ENCODE results near the gene DMD. TPM values are rescaled to one million over a fixed set of nuclear protein-coding genes. Genes with fewer than 3 reads are reported as not detected.
"Not testable (repeated sequence)": the region's sequence is repeated elsewhere in the genome, so short reads cannot be mapped to it uniquely, and the experiment has no call there.

DMD gene
- total and polyA plus RNA-seq, 4 donors, result 3.9 to 73.8 (median 11.2) TPM

- DNase-seq (no peak), ATAC-seq (ENCODE audit: insufficient read depth, low FRiP score) (no peak)
- peaks cover 0 to 6% (median 0%) of the 10 kb centered on the region in 3 donors for H3K27me3 ChIP-seq (ENCODE audit: control insufficient read depth in 3 of 3, insufficient read depth in 3 of 3, low read length in 2 of 3)
- no peak overlapping the region for H3K4me3 ChIP-seq
- H3K9ac ChIP-seq (ENCODE audit: insufficient read depth in 1 of 2, low read length in 2 of 2), result no peak overlapping the region
- WGBS, 2 donors, result 61 to 88% methylated on average over 1 of the region's 1 CpG
- H3K9me3 ChIP-seq (ENCODE audit: control insufficient read depth in 4 of 4, insufficient read depth in 3 of 4, low read length in 3 of 4), result no peaks in the 10 kb centered on the region
- no peak overlapping the region for H3K27ac ChIP-seq (ENCODE audit: low read depth in 1 of 2, low read length in 1 of 2)
- no peaks in the 10 kb centered on the region for H3K4me1 ChIP-seq (ENCODE audit: control insufficient read depth in 5 of 5, insufficient read depth in 5 of 5, low read length in 5 of 5)
- H3K36me3 ChIP-seq (ENCODE audit: control insufficient read depth in 4 of 4, insufficient read depth in 4 of 4, low read length in 4 of 4), result no peaks in the 10 kb centered on the region
- TF ChIP-seq CTCF (IDR thresholded peaks at IDR 0.05; ENCODE audit: control extremely low read depth, extremely low read depth), result no peak
Measured at GRCh38 chrX:31932769-31933168, 1278.6 kb downstream of the DMD start.

GRCh38 chrX:31932320-31932719, 1279.0 kb downstream of the DMD start:
- 83 to 93% methylated on average over 11 of the region's 11 CpGs for WGBS, 2 donors
- DNase-seq, result not testable (repeated sequence)

GRCh38 chrX:31931225-31931624, 1280.1 kb downstream of the DMD start:
- no peak for DNase-seq

More at GRCh38 chrX:31932320-31932719, 1279.0 kb downstream of the DMD start:
- ATAC-seq (ENCODE audit: insufficient read depth, low FRiP score); H3K4me1 ChIP-seq (ENCODE audit: control insufficient read depth in 5 of 5, insufficient read depth in 5 of 5, low read length in 5 of 5); H3K9ac ChIP-seq (ENCODE audit: insufficient read depth in 1 of 2, low read length in 2 of 2); H3K4me3 ChIP-seq; H3K27ac ChIP-seq (ENCODE audit: low read depth in 1 of 2, low read length in 1 of 2); H3K36me3 ChIP-seq (ENCODE audit: control insufficient read depth in 4 of 4, insufficient read depth in 4 of 4, low read length in 4 of 4); H3K9me3 ChIP-seq (ENCODE audit: control insufficient read depth in 4 of 4, insufficient read depth in 3 of 4, low read length in 3 of 4); H3K27me3 ChIP-seq (ENCODE audit: control insufficient read depth in 3 of 3, insufficient read depth in 3 of 3, low read length in 2 of 3): not testable (repeated sequence)

GRCh38 chrX:31929366-31929765, 1282.0 kb downstream of the DMD start:
- H3K27ac ChIP-seq (ENCODE audit: low read depth in 1 of 2, low read length in 1 of 2), result no peak overlapping the region
- H3K4me1 ChIP-seq (ENCODE audit: control insufficient read depth in 5 of 5, insufficient read depth in 5 of 5, low read length in 5 of 5), result no peaks in the 10 kb centered on the region
- H3K9me3 ChIP-seq (ENCODE audit: control insufficient read depth in 4 of 4, insufficient read depth in 3 of 4, low read length in 3 of 4), result no peaks in the 10 kb centered on the region
- 53 to 81% methylated on average over 5 of the region's 5 CpGs for WGBS, 2 donors
- no peak overlapping the region for H3K4me3 ChIP-seq
- peaks cover 0 to 6% (median 0%) of the 10 kb centered on the region in 3 donors for H3K27me3 ChIP-seq (ENCODE audit: control insufficient read depth in 3 of 3, insufficient read depth in 3 of 3, low read length in 2 of 3)
- no peaks in the 10 kb centered on the region for H3K36me3 ChIP-seq (ENCODE audit: control insufficient read depth in 4 of 4, insufficient read depth in 4 of 4, low read length in 4 of 4)
- no peak overlapping the region for H3K9ac ChIP-seq (ENCODE audit: insufficient read depth in 1 of 2, low read length in 2 of 2)
- no peak for DNase-seq
- no peak for ATAC-seq (ENCODE audit: insufficient read depth, low FRiP score)
- no peak for TF ChIP-seq CTCF (IDR thresholded peaks at IDR 0.05; ENCODE audit: control extremely low read depth, extremely low read depth)

More at GRCh38 chrX:31931225-31931624, 1280.1 kb downstream of the DMD start:
- Histone ChIP-seq H3K9ac (ENCODE audit: insufficient read depth in 1 of 2, low read length in 2 of 2) (no peak overlapping the region), H3K27ac (ENCODE audit: low read depth in 1 of 2, low read length in 1 of 2) (no peak overlapping the region), H3K4me1 (ENCODE audit: control insufficient read depth in 5 of 5, insufficient read depth in 5 of 5, low read length in 5 of 5) (no peaks in the 10 kb centered on the region), H3K9me3 (ENCODE audit: control insufficient read depth in 4 of 4, insufficient read depth in 3 of 4, low read length in 3 of 4) (no peaks in the 10 kb centered on the region), H3K27me3 (ENCODE audit: control insufficient read depth in 3 of 3, insufficient read depth in 3 of 3, low read length in 2 of 3) (peaks cover 0 to 6% (median 0%) of the 10 kb centered on the region in 3 donors), H3K36me3 (ENCODE audit: control insufficient read depth in 4 of 4, insufficient read depth in 4 of 4, low read length in 4 of 4) (no peaks in the 10 kb centered on the region), H3K4me3 (no peak overlapping the region)
- ATAC-seq (ENCODE audit: insufficient read depth, low FRiP score), result no peak
- WGBS, 2 donors, result 45 to 74% methylated on average over 3 of the region's 3 CpGs
- no peak for TF ChIP-seq CTCF (IDR thresholded peaks at IDR 0.05; ENCODE audit: control extremely low read depth, extremely low read depth)

All from lung (tissue), 12 donors.